Measurements from ENCODE around the gene ZNF516. TPM values are rescaled to one million over a fixed set of nuclear protein-coding genes. Genes with fewer than 3 reads are reported as not detected.

Gene ZNF516
- total RNA-seq, 1 donor from 2014 or later = 26.7 TPM

GRCh38 chr18:76506974-76507764, 12.1 kb upstream of the ZNF516 start:
- DNase-seq (ENCODE audit: low read depth) = no peak

- no peak for DNase-seq (ENCODE audit: low read depth)
These were observed 11.4 kb upstream of the ZNF516 start for GRCh38 chr18:76506395-76506794.

DNA sequence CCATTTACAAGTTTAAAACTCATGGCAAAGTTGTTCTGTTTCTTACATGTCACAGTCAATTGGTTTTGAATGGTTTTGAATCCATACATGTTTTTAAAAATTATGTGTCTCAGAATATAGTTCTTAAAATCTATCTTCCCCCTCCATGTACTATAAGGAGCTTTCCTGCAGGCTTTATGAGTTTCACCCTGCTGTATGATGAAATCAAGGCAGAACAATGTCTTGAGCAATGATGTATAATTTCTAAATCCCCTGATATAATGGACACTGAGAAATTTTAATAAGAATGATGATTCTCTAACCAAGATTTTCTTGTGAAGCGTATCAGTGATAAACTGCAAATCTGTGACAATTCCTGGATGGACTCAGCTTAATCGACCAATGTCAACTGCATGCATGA, 10.6 kb upstream of the ZNF516 start:
- no peak for DNase-seq (ENCODE audit: low read depth)

DNA sequence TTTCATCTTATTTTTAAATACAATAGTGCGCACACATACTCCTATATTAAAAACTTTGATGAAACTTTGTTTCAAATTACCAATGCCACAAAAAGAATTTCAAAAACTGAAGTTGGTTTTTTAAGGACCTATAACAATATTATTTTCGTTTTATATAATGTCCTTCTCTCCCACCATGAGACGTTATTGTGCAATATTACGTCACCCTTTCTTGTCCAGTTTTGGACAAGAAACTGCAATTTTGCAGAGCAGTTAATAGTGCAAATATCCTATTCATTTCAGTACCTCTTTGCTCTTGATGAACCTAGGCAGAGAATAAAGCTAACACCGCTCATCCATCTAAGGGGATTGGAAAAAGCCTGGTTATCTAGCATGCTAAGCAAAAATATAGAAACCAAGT, 9.7 kb upstream of the ZNF516 start:
- no peak for DNase-seq (ENCODE audit: low read depth)

DNA sequence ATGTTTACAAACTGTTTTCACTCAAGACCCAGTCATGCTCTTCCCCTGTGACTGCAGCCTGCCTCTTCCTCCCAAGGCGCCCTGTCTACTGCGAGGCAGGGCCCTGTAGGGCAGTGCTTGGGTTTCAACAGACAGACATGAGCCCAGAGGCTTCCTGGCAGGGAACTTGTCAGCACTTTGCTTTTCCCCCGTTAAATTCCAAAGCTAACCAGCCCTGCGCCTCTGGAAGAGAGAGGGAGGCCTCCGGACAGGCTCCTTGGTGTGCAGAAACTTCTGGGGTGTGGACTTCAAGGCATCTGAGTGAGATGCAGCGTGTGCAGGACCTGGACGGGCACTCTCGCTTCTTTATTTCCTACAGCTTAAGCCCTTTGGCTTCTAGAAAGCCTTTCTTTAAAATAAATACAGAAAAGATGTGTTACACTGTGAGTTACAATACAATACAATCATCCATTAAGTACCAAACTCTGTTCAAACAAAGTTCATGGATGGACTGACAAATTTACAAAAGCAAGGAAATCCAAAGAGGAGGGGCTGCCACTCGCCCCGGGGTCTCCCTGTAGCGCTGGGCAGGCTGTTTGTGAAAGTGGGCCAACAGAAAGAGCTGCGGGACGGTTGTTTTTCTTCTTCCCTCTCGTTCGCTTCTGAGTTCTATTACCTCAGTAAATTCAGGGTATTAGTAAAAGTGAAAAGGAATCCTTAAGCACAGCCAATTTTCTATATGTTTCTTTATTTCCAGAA, 8.8 kb upstream of the ZNF516 start:
- DNase-seq (ENCODE audit: low read depth) = no peak

- DNase-seq (ENCODE audit: low read depth) = no peak
These were observed 7.5 kb upstream of the ZNF516 start for GRCh38 chr18:76502551-76502950.

DNA sequence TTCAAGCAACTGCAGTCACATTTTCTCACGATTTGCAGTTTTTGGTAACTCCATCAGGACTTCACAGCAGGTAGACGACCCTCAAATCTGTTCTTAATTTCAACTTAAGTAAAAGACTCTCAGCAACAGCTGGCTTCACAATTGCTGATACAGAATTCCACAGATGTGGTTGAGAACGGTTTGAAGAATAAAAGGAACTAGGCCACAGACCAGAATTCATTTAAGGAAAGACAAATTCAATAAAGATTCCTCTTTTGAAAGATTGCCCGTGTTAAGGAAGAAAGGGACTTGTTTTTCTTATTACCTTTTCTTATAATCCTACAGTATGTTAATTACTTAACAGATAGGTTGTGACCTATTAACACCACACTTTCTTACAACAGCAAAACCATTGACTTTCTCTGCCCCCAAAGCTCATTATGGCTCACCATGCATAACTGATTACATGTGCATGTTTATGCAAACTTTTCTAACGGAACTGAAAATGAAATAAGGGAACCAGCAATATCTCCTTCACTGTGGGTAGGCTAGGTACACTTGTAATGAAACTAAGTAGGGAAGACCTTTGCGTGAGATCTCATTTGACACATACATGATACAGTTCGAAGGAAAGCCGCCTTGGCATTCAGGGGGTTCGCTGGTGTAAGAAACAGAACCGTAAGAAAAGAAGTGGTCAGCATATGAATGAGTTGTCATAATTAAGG, 4.7 kb upstream of the ZNF516 start:
- no peak for DNase-seq (ENCODE audit: low read depth)

GRCh38 chr18:76499021-76499420, 4.0 kb upstream of the ZNF516 start:
- DNase-seq (ENCODE audit: low read depth) = no peak

GRCh38 chr18:76498064-76498463, 3.0 kb upstream of the ZNF516 start:
- DNase-seq (ENCODE audit: low read depth) = no peak

GRCh38 chr18:76497021-76497420, 2.0 kb upstream of the ZNF516 start:
- DNase-seq (ENCODE audit: low read depth) = no peak

DNA sequence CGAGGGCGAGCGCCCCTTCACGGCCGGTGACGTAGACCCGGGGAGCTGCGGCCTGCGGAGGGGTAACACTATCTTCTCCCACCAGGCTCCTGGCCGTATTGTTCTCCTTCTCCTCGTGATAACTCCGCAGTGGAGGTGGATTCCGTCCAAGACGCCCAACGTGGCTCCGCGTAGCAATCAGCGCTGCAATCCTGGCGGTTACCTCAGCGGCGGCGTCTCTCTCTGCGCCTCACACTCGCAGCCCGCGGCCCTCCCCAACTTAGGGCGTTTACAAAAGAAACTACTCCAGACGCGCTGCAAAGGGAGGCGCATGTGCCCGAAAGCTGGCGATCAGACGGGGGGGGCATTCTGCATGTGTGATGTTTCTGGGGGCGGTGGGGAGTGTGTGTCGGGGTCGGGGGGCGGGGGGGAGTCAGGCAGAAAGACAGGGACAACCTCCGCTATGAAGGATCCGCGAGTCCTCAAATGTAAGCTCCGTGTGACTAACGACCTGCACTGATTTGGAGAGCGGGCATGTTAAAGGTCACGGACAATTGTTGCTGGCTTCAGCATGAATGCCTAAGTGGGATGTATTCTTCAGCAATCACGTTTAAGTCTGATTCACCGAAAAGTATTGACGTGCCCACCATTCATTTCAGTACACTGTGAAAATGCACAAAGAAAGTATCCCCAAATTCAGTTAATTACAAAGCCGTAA, 1.3 kb upstream of the ZNF516 start:
- no peak for DNase-seq (ENCODE audit: low read depth)

DNA sequence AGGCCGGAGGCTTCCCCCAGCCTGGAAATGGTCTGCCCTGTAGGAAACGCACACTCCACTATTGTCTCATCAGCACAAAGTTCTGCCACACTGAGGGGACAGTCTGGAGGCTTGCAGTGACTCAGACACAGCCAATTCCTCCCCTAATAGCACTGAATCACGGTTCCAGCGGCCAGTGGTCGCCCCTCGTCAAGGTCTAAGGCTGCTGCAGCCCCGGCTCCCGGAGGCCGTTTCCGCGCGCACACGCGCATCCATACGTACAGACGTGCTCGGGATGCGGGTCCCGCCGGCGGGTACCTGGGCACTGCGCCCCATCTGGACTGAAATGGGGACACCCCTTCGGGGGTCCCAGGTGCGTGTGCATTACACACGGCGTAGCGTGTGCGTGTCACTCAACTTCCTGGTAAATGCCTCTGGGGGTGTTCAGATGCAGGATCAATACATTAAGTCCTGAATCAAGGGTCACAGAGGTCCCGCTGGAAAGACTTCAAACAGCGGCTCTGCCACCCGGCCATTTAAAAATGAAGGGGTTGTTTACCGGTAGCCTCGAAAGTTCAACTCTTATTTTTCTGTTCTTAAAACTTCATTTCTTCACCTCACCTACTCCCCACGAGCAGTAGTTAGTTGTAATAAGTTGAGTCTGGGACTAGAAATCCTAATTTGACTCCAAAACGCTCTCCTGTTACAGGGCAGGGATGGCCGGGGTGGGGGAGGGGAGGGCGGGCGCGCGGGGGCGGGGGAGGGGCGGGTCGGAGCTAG, 572 bp upstream of the ZNF516 start:
- peak; percentile 47 for DNase-seq (ENCODE audit: low read depth)

- no peak for DNase-seq (ENCODE audit: low read depth)
These were observed 624 bp downstream of the ZNF516 start for GRCh38 chr18:76494231-76495005.

GRCh38 chr18:76493213-76494161, 1.6 kb downstream of the ZNF516 start:
- no peak for DNase-seq (ENCODE audit: low read depth)

DNA sequence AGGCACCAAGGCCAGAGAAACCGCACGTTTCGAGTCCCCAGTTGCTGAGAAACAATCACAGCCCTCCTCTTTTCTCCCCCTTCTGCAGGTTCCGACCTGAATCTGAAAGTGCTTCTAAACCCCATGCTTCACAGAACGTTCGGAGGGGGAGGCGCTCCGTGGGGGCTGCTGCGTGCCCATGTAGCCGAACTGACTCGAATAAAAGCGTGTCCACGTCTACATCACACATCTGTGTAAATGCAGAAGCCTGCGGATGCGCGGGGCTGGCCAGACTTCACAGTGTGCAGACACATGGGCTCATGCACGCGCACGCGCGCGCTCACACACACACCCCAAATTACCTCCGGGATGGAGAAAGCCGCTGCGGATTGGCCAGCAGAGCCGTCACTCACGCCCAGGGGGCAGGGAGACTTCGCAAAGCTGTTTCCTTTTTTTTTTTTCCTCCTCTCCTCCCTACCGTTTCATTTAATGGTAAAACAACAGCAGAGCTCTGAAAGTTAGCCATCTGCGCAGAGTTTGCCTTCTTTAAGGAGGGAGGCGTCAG, 2.3 kb downstream of the ZNF516 start:
- peak; percentile 93 for DNase-seq (ENCODE audit: low read depth)

- DNase-seq (ENCODE audit: low read depth) = no peak
These were observed 3.0 kb downstream of the ZNF516 start for GRCh38 chr18:76491776-76492668.

- DNase-seq (ENCODE audit: low read depth) = no peak
These were observed 3.6 kb downstream of the ZNF516 start for GRCh38 chr18:76491473-76491775.
